DMS 273 treated with DMSO at 0.1 percent for 48 hours (cell line): ENCODE measurements around the gene PBXIP1.
A peak's percentile ranks its signal among the peaks of the same experiment; 100 is the strongest.
"Not testable (repeated sequence)": the region's sequence is repeated elsewhere in the genome, so short reads cannot be mapped to it uniquely, and the experiment has no call there.

ENCODE experiments used
- DNase-seq: peaks from one replicate; lab custom pipeline; 2025; lab: John Stamatoyannopoulos, UW

Gene PBXIP1

GRCh38 chr1:154994269-154994587 is 38.3 kb upstream of the PBXIP1 start:
- DNase-seq, result no peak

- DNase-seq, result no peak
Observed at GRCh38 chr1:154993572-154994268, 37.8 kb upstream of the PBXIP1 start, which contains the start of gene LENEP. Gene LENEP, plus strand, starts transcription at chr1:154993586. Its CDS starts 22 bp downstream, at chr1:154993608.

- DNase-seq, result peak; percentile 28
Observed at GRCh38 chr1:154992721-154993571, 37.0 kb upstream of the PBXIP1 start.

- no peak for DNase-seq
Observed at GRCh38 chr1:154990276-154990675, 34.4 kb upstream of the PBXIP1 start.

- DNase-seq, result no peak
Observed at GRCh38 chr1:154989195-154989860, 33.4 kb upstream of the PBXIP1 start.

- no peak for DNase-seq
Observed at GRCh38 chr1:154988058-154988954, 32.4 kb upstream of the PBXIP1 start.

GRCh38 chr1:154987326-154987725 is 31.4 kb upstream of the PBXIP1 start:
- no peak for DNase-seq

- DNase-seq, result not testable (repeated sequence)
Observed at GRCh38 chr1:154986736-154987135, 30.8 kb upstream of the PBXIP1 start.

GRCh38 chr1:154983776-154984466 is 28.0 kb upstream of the PBXIP1 start:
- no peak for DNase-seq

GRCh38 chr1:154982897-154983648 is 27.2 kb upstream of the PBXIP1 start, which contains the start of gene FLAD1:
Gene FLAD1, plus strand, starts transcription at chr1:154983344. Its CDS starts 351 bp downstream, at chr1:154983695.
- DNase-seq, result peak; percentile 99

GRCh38 chr1:154982341-154982740 is 26.4 kb upstream of the PBXIP1 start:
- no peak for DNase-seq

GRCh38 chr1:154978360-154978759 is 22.5 kb upstream of the PBXIP1 start:
- DNase-seq, result no peak

GRCh38 chr1:154977762-154978161 is 21.9 kb upstream of the PBXIP1 start:
- not testable (repeated sequence) for DNase-seq

GRCh38 chr1:154975409-154976059 is 19.6 kb upstream of the PBXIP1 start:
- no peak for DNase-seq

- DNase-seq, result peak; percentile 96
Observed at GRCh38 chr1:154974808-154975408, 19.0 kb upstream of the PBXIP1 start.

GRCh38 chr1:154974102-154974807 is 18.4 kb upstream of the PBXIP1 start, which contains the start of gene CKS1B:
Gene CKS1B, plus strand, starts transcription at chr1:154974681. Its CDS starts 65 bp downstream, at chr1:154974746.
- peak; percentile 100 for DNase-seq

GRCh38 chr1:154973344-154974101 is 17.6 kb upstream of the PBXIP1 start:
- DNase-seq, result peak; percentile 84
